HG02970 (cell line): ENCODE measurements around the gene GSAP.

ENCODE experiments used
- ATAC-seq: cut with Tn5 transposase; IDR thresholded peaks from one replicate; pipeline ENCODE4 v1.9.1; 2021; ENCODE audit warnings: mild to moderate bottlenecking, moderate library complexity, moderate number of reproducible peaks; ENCODE audit not compliant: unreplicated experiment, low FRiP score

GSAP gene

GRCh38 chr7:77331938-77332695, 84.0 kb downstream of the GSAP start:
- peak; percentile 60 for ATAC-seq

- no peak for ATAC-seq
Observed at GRCh38 chr7:77330169-77330882, 85.8 kb downstream of the GSAP start.

- ATAC-seq = no peak
Observed at GRCh38 chr7:77329466-77330168, 86.5 kb downstream of the GSAP start.

GRCh38 chr7:77328669-77329068, 87.5 kb downstream of the GSAP start:
- no peak for ATAC-seq

- ATAC-seq = no peak
Observed at GRCh38 chr7:77327932-77328628, 88.1 kb downstream of the GSAP start.

- ATAC-seq = no peak
Observed at GRCh38 chr7:77327067-77327931, 88.8 kb downstream of the GSAP start.

- no peak for ATAC-seq
Observed at GRCh38 chr7:77326131-77326530, 90.0 kb downstream of the GSAP start.

- ATAC-seq = no peak
Observed at GRCh38 chr7:77321300-77321699, 94.8 kb downstream of the GSAP start.

- ATAC-seq = no peak
Observed at GRCh38 chr7:77320714-77321113, 95.4 kb downstream of the GSAP start.

GRCh38 chr7:77320137-77320536, 96.0 kb downstream of the GSAP start:
- no peak for ATAC-seq

- no peak for ATAC-seq
Observed at GRCh38 chr7:77318019-77318418, 98.1 kb downstream of the GSAP start.

- ATAC-seq = no peak
Observed at GRCh38 chr7:77316219-77316978, 99.8 kb downstream of the GSAP start.

GRCh38 chr7:77315182-77315591, 101.0 kb downstream of the GSAP start:
- ATAC-seq = no peak

GRCh38 chr7:77313876-77314480, 102.2 kb downstream of the GSAP start:
- ATAC-seq = no peak

GRCh38 chr7:77313085-77313484, 103.1 kb downstream of the GSAP start:
- no peak for ATAC-seq

GRCh38 chr7:77310982-77311381, 105.2 kb downstream of the GSAP start:
- no peak for ATAC-seq

GRCh38 chr7:77309714-77310220, 106.4 kb downstream of the GSAP start:
- ATAC-seq = no peak

- ATAC-seq = no peak
Observed at GRCh38 chr7:77308792-77309191, 107.4 kb downstream of the GSAP start.
